ENCODE data around the gene SORCS2. TPM values are rescaled to one million over a fixed set of nuclear protein-coding genes. Genes with fewer than 3 reads are reported as not detected.

SORCS2 gene
- total RNA-seq, 6 donors from 2014 or later: 2.2 to 28.3 (median 7.2) TPM

GRCh38 chr4:7735961-7736360 lies 543.6 kb downstream of the SORCS2 start:
- Histone ChIP-seq H3K4me1 (peaks cover 0 to 6% (median 0%) of the 10 kb centered on the region in 4 donors), H3K9me3 (no peaks in the 10 kb centered on the region), H3K4me3 (no peak overlapping the region), H3K27me3 (peaks cover 0 to 6% (median 0%) of the 10 kb centered on the region in 4 donors), H3K27ac (no peak overlapping the region), H3K36me3 (no peaks in the 10 kb centered on the region)
- DNase-seq (peak in 1 of 2 donors; percentile 60), ATAC-seq (ENCODE audit: low FRiP score in 2 of 2) (no peak)
- WGBS, 2 donors: 86% methylated on average over 8 of the region's 8 CpGs; no CpG with 5 or more reads in 1 of the 2 donors
- TF ChIP-seq POLR2AphosphoS5 (IDR thresholded peaks at IDR 0.05) (no peak), CTCF (IDR thresholded peaks at IDR 0.05) (no peak), POLR2A (IDR thresholded peaks at IDR 0.05) (no peak), EP300 (IDR thresholded peaks at IDR 0.05) (no peak)

GRCh38 chr4:7736436-7737267 lies 544.3 kb downstream of the SORCS2 start:
- Histone ChIP-seq H3K36me3 (no peaks in the 10 kb centered on the region), H3K27ac (no peak overlapping the region), H3K4me1 (peaks cover 0 to 6% (median 0%) of the 10 kb centered on the region in 4 donors), H3K9me3 (no peaks in the 10 kb centered on the region), H3K27me3 (peaks cover 0 to 6% (median 0%) of the 10 kb centered on the region in 4 donors), H3K4me3 (no peak overlapping the region)
- 77 to 87% methylated on average over 11 to 28 of the region's 31 CpGs for WGBS, 2 donors
- TF ChIP-seq POLR2A (IDR thresholded peaks at IDR 0.05) (no peak), POLR2AphosphoS5 (IDR thresholded peaks at IDR 0.05) (no peak), EP300 (IDR thresholded peaks at IDR 0.05) (no peak), CTCF (IDR thresholded peaks at IDR 0.05) (no peak)
- ATAC-seq (ENCODE audit: low FRiP score in 2 of 2): no peak
- DNase-seq: peak in 1 of 2 donors; percentile 39

DNA sequence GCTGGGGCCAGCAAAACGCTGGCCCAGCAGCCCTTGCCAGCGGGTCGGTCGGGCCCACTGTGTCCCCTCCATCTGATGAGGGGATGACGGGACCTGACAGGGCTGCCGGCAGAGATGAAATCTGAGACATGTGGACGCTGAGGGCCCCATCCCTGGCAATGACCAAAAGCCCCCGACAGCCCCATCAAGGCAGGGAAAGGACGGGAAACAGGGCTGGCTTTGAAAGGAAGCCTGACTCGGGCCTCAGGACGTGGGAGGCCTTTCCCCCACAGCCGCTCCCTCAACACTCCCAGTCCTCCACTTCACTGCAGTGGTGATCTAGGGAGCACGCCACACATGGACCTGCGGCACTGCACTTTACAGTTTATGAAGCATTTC lies 544.9 kb downstream of the SORCS2 start:
- TF ChIP-seq POLR2AphosphoS5 (IDR thresholded peaks at IDR 0.05) (no peak), POLR2A (IDR thresholded peaks at IDR 0.05) (no peak), CTCF (IDR thresholded peaks at IDR 0.05) (no peak), EP300 (IDR thresholded peaks at IDR 0.05) (no peak)
- no peak overlapping the region for H3K4me3 ChIP-seq
- 82 to 84% methylated on average over 5 to 14 of the region's 14 CpGs for WGBS, 2 donors
- no peaks in the 10 kb centered on the region for H3K9me3 ChIP-seq
- ATAC-seq (ENCODE audit: low FRiP score in 2 of 2) (no peak), DNase-seq (no peak)
- H3K27ac ChIP-seq: no peak overlapping the region
- H3K36me3 ChIP-seq: no peaks in the 10 kb centered on the region
- peaks cover 0 to 6% (median 0%) of the 10 kb centered on the region in 4 donors for H3K27me3 ChIP-seq
- peaks cover 0 to 6% (median 0%) of the 10 kb centered on the region in 4 donors for H3K4me1 ChIP-seq

- 88 to 91% methylated on average over 3 to 12 of the region's 19 CpGs for WGBS, 2 donors
These were observed 545.6 kb downstream of the SORCS2 start for GRCh38 chr4:7737752-7738457.

More at GRCh38 chr4:7737752-7738457, 545.6 kb downstream of the SORCS2 start:
- DNase-seq (no peak), ATAC-seq (ENCODE audit: low FRiP score in 2 of 2) (no peak)
- Histone ChIP-seq H3K36me3 (no peaks in the 10 kb centered on the region), H3K27ac (no peak overlapping the region), H3K4me3 (no peak overlapping the region), H3K4me1 (peaks cover 0 to 6% (median 0%) of the 10 kb centered on the region in 4 donors), H3K27me3 (peaks cover 0 to 6% (median 0%) of the 10 kb centered on the region in 4 donors), H3K9me3 (no peaks in the 10 kb centered on the region)
- TF ChIP-seq POLR2AphosphoS5 (IDR thresholded peaks at IDR 0.05) (no peak), CTCF (IDR thresholded peaks at IDR 0.05) (no peak), EP300 (IDR thresholded peaks at IDR 0.05) (no peak), POLR2A (IDR thresholded peaks at IDR 0.05) (no peak)
